IPS-15b (cell line): ENCODE data around the gene MAGI2.

ENCODE experiments used
- H3K27me3 ChIP-seq: one replicate; pipeline ENCODE4 v1.6.1; 2013; ENCODE audit warnings: low read length; ENCODE audit not compliant: control insufficient read depth, insufficient read depth
- H3K36me3 ChIP-seq: one replicate; pipeline ENCODE4 v1.6.1; 2013; ENCODE audit warnings: low read length; ENCODE audit not compliant: control insufficient read depth, insufficient read depth
- H3K4me1 ChIP-seq: one replicate; pipeline ENCODE4 v1.6.1; 2013; ENCODE audit warnings: mild to moderate bottlenecking, low read length; ENCODE audit not compliant: control insufficient read depth, insufficient read depth
- H3K4me3 ChIP-seq: one replicate; pipeline ENCODE4 v1.5.1; 2013; ENCODE audit warnings: low read depth, low read length
- H3K9ac ChIP-seq: one replicate; pipeline ENCODE4 v1.6.1; 2013; ENCODE audit warnings: low read depth, mild to moderate bottlenecking, low read length
- H3K9me3 ChIP-seq: one replicate; pipeline ENCODE4 v1.6.1; 2013; ENCODE audit warnings: mild to moderate bottlenecking, low read length; ENCODE audit not compliant: control insufficient read depth, insufficient read depth

MAGI2 gene

DNA sequence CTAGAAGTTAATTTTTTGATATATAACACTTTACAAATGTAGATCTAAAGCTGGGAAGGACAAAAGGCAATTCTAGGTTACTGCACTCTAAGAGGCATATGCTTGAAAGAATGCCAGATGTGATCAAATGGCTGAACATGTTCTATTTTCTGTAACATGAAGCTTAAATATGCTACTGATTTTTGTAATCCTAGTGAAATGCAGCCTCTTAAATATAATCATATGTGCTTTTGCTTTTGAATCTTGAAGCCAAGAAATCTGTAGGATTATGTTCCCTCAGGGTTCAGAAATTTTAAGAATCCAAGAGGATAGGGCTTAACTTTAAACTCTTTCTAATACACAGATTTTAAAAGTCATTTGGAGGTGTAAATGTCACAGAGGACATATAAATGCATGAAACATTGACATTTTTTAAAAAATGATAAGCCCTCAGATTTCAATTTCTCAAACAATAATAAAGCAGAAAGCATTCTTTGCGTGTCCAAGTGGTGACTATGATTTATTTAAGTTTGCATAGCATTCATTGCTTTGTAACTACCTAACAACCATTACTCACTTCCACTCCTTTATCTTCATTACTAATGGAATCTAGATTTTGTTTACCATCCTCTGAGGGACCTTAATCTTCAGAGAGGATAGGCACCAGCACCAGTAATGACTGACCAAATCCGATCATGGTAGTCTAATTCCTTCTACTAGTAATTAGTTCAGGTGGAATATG is 170.4 kb downstream of the MAGI2 start:
- Histone ChIP-seq H3K9ac (no peak overlapping the region), H3K36me3 (no peaks in the 10 kb centered on the region), H3K4me1 (no peaks in the 10 kb centered on the region), H3K9me3 (no peaks in the 10 kb centered on the region), H3K4me3 (no peak overlapping the region), H3K27me3 (no peaks in the 10 kb centered on the region)

- H3K4me3 ChIP-seq: no peak overlapping the region
- no peaks in the 10 kb centered on the region for H3K27me3 ChIP-seq
- no peaks in the 10 kb centered on the region for H3K36me3 ChIP-seq
- no peaks in the 10 kb centered on the region for H3K9me3 ChIP-seq
- no peaks in the 10 kb centered on the region for H3K4me1 ChIP-seq
- H3K9ac ChIP-seq: no peak overlapping the region
Observed at GRCh38 chr7:79282070-79282694, 171.3 kb downstream of the MAGI2 start.

DNA sequence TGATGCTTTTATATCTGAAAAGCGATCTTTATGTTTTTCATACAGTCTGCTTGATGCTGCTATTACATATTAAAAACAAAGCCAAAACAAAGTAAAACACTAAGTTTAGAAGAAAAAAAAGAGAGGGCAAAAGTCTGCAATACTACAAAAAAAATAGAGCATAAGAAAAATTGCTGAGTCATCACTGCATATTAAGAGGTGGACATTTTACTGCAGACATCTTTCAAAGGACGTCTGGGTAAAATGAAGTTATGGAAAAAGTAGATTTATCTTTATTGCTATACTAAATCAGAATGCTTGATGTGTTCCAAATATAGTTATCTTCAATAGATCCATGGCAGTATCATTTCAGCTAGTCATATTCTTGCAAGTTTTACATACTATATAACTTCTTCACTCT is 172.0 kb downstream of the MAGI2 start:
- no peaks in the 10 kb centered on the region for H3K27me3 ChIP-seq
- H3K9me3 ChIP-seq: no peaks in the 10 kb centered on the region
- H3K4me1 ChIP-seq: no peaks in the 10 kb centered on the region
- no peak overlapping the region for H3K4me3 ChIP-seq
- H3K9ac ChIP-seq: no peak overlapping the region
- H3K36me3 ChIP-seq: no peaks in the 10 kb centered on the region

- Histone ChIP-seq H3K4me3 (no peak overlapping the region), H3K9ac (no peak overlapping the region), H3K4me1 (no peaks in the 10 kb centered on the region), H3K27me3 (no peaks in the 10 kb centered on the region), H3K9me3 (no peaks in the 10 kb centered on the region), H3K36me3 (no peaks in the 10 kb centered on the region)
Observed at GRCh38 chr7:79272938-79273337, 180.5 kb downstream of the MAGI2 start.

- no peaks in the 10 kb centered on the region for H3K4me1 ChIP-seq
- no peaks in the 10 kb centered on the region for H3K36me3 ChIP-seq
- H3K9me3 ChIP-seq: no peaks in the 10 kb centered on the region
- no peak overlapping the region for H3K4me3 ChIP-seq
- H3K27me3 ChIP-seq: no peaks in the 10 kb centered on the region
- no peak overlapping the region for H3K9ac ChIP-seq
Observed at GRCh38 chr7:79272066-79272669, 181.3 kb downstream of the MAGI2 start.

- Histone ChIP-seq H3K4me1 (no peaks in the 10 kb centered on the region), H3K4me3 (no peak overlapping the region), H3K36me3 (no peaks in the 10 kb centered on the region), H3K9ac (no peak overlapping the region), H3K9me3 (no peaks in the 10 kb centered on the region), H3K27me3 (no peaks in the 10 kb centered on the region)
Observed at GRCh38 chr7:79268730-79269129, 184.7 kb downstream of the MAGI2 start.

DNA sequence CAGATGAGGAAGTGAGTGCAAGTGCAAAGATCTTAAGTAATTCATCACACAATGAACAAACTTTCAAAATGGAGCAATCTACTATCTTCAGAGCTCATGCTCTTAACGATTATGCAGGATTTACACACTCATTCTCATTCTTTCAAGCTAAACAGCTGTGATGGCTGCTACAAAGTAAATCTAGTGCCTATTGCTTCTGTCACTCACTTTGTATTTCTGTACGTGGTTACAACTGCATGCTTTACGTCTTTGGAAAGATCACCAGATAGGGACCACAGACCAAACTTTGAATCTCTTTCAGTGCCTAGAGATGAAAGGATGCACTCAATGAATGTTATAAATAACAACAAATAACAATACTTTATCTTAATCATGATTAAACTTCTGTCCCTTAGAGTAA is 194.6 kb downstream of the MAGI2 start:
- Histone ChIP-seq H3K9me3 (no peaks in the 10 kb centered on the region), H3K9ac (no peak overlapping the region), H3K4me1 (no peaks in the 10 kb centered on the region), H3K4me3 (no peak overlapping the region), H3K27me3 (no peaks in the 10 kb centered on the region), H3K36me3 (no peaks in the 10 kb centered on the region)

DNA sequence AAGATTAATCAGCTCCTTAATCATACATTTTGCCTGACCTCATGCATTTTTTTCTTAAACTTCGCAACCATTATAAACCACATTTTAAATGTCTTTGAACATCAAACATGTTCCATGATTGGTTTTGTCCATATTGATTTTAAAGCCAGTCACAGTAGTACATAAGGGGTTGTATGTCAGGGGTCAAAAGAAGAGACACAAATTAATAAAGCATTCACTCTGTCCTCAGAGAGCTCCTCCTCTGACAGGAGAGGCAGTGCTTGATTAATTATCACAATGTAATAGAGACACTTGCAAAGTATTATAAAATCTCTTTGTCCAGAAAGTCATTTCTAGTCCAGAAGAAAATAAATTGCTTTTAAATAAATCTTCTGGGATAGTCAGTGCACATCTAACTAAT is 195.5 kb downstream of the MAGI2 start:
- H3K9ac ChIP-seq: no peak overlapping the region
- H3K4me1 ChIP-seq: no peaks in the 10 kb centered on the region
- no peak overlapping the region for H3K4me3 ChIP-seq
- H3K9me3 ChIP-seq: no peaks in the 10 kb centered on the region
- no peaks in the 10 kb centered on the region for H3K27me3 ChIP-seq
- no peaks in the 10 kb centered on the region for H3K36me3 ChIP-seq

- Histone ChIP-seq H3K36me3 (no peaks in the 10 kb centered on the region), H3K4me3 (no peak overlapping the region), H3K9ac (no peak overlapping the region), H3K9me3 (no peaks in the 10 kb centered on the region), H3K4me1 (no peaks in the 10 kb centered on the region), H3K27me3 (no peaks in the 10 kb centered on the region)
Observed at GRCh38 chr7:79245623-79246249, 207.7 kb downstream of the MAGI2 start.

GRCh38 chr7:79244482-79244881 is 209.0 kb downstream of the MAGI2 start:
- Histone ChIP-seq H3K27me3 (no peaks in the 10 kb centered on the region), H3K4me3 (no peak overlapping the region), H3K9ac (no peak overlapping the region), H3K9me3 (no peaks in the 10 kb centered on the region), H3K4me1 (no peaks in the 10 kb centered on the region), H3K36me3 (no peaks in the 10 kb centered on the region)

DNA sequence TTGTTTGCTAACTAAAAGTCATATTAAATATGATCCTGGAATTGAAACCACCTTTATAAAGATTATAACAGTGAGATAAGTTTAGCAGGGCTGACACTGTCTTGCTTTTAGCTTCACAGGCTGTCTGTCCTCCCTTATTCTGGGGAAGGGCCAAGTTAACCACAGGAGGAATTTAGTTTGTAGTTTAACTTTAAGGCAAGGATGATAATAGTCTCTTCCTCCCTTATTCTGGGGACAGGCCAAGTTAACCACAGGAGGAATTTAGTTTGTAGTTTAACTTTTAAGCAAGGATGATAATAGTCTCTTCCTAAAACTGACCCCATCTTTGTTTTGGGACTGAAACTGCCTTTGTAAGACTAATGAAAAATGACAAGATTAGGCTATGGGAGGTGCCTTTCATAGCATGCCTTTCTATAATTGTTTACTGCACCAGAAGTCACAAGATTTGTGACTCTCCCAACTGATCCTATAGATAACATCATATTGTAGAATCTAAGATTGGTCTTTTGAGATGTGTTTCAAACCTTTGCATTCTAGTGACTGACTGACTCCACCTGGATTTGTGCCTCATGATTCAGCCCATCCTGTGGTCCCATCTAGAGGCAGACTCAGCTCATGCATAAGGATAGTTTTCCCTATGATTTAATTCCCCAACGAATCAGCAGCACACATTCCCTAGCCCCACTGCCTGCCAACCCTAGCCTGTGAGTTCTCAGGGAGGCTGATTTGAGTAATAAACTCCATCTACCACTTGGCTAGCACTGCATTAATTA is 212.0 kb downstream of the MAGI2 start:
- H3K36me3 ChIP-seq: no peaks in the 10 kb centered on the region
- H3K4me3 ChIP-seq: no peak overlapping the region
- no peaks in the 10 kb centered on the region for H3K4me1 ChIP-seq
- no peaks in the 10 kb centered on the region for H3K9me3 ChIP-seq
- no peak overlapping the region for H3K9ac ChIP-seq
- H3K27me3 ChIP-seq: no peaks in the 10 kb centered on the region
